CD4-positive, alpha-beta T cell treated with Interleukin-2 at 100 ng/mL for 4 hours (primary cell): ENCODE measurements around the gene TOP2A.

ENCODE experiments used
- DNase-seq: peaks from one replicate; pipeline ENCODE4 v3.0.0-alpha.2; 2020; ENCODE audit warnings: low spot score

Gene TOP2A

GRCh38 chr17:40356990-40357881 is 60.5 kb downstream of the TOP2A start:
- DNase-seq: no peak

- DNase-seq: no peak
Observed at GRCh38 chr17:40355804-40356758, 61.6 kb downstream of the TOP2A start.

GRCh38 chr17:40355123-40355803 is 62.4 kb downstream of the TOP2A start:
- peak; percentile 75 for DNase-seq

GRCh38 chr17:40354221-40355122 is 63.2 kb downstream of the TOP2A start:
- DNase-seq: no peak

- no peak for DNase-seq
Observed at GRCh38 chr17:40352779-40353394, 64.8 kb downstream of the TOP2A start.

- no peak for DNase-seq
Observed at GRCh38 chr17:40352237-40352778, 65.4 kb downstream of the TOP2A start.

- DNase-seq: no peak
Observed at GRCh38 chr17:40351359-40352236, 66.1 kb downstream of the TOP2A start.

- no peak for DNase-seq
Observed at GRCh38 chr17:40350689-40351358, 66.9 kb downstream of the TOP2A start.

- no peak for DNase-seq
Observed at GRCh38 chr17:40349895-40350688, 67.6 kb downstream of the TOP2A start.

- no peak for DNase-seq
Observed at GRCh38 chr17:40349477-40349894, 68.2 kb downstream of the TOP2A start.

GRCh38 chr17:40348562-40349476 is 68.9 kb downstream of the TOP2A start:
- DNase-seq: no peak

- no peak for DNase-seq
Observed at GRCh38 chr17:40348136-40348504, 69.6 kb downstream of the TOP2A start.

GRCh38 chr17:40347319-40348135 is 70.2 kb downstream of the TOP2A start:
- DNase-seq: no peak

- peak; percentile 37 for DNase-seq
Observed at GRCh38 chr17:40346765-40347158, 70.9 kb downstream of the TOP2A start.

- DNase-seq: no peak
Observed at GRCh38 chr17:40345994-40346764, 71.5 kb downstream of the TOP2A start.
